T-helper 9 cell (primary cell): ENCODE data around the gene ERGIC2.
"Not testable (repeated sequence)": the region's sequence is repeated elsewhere in the genome, so short reads cannot be mapped to it uniquely, and the experiment has no call there.

Experiments used
- DNase-seq: peaks from one replicate; pipeline ENCODE4 v3.0.0-alpha.2; 2020
- total RNA-seq, 2 donors: gene quantifications; one replicate each; lab custom pipeline; 2026; lab: John Stamatoyannopoulos, UW

Gene ERGIC2, protein sequence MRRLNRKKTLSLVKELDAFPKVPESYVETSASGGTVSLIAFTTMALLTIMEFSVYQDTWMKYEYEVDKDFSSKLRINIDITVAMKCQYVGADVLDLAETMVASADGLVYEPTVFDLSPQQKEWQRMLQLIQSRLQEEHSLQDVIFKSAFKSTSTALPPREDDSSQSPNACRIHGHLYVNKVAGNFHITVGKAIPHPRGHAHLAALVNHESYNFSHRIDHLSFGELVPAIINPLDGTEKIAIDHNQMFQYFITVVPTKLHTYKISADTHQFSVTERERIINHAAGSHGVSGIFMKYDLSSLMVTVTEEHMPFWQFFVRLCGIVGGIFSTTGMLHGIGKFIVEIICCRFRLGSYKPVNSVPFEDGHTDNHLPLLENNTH
- total RNA-seq, result 53.6 to 96.7 reads per million in 2 donors

GRCh38 chr12:29380536-29381523, at the start of gene ERGIC2:
ERGIC2 (minus strand) TSS chr12:29381172; CDS start chr12:29371633, 9,539 bp downstream.
- peak; percentile 78 for DNase-seq

DNA sequence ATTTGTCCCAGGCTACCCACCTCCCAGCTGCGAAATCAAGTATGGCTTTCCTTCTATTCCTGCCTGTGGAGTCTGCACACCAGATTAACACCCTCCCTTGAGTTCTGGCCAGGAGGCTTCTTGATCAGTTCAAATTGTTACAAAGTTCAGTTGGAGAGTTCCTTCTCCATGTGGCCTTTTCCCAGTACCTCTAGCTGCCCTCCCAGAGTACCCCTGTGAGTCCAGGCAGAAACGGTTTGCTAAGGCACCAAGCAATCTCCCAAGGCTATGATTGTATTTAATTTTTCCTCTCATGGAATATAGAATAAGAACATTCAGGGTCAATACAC, 49.7 kb upstream of the ERGIC2 start:
- no peak for DNase-seq

GRCh38 chr12:29429999-29430715, 49.2 kb upstream of the ERGIC2 start:
- DNase-seq, result no peak

DNA sequence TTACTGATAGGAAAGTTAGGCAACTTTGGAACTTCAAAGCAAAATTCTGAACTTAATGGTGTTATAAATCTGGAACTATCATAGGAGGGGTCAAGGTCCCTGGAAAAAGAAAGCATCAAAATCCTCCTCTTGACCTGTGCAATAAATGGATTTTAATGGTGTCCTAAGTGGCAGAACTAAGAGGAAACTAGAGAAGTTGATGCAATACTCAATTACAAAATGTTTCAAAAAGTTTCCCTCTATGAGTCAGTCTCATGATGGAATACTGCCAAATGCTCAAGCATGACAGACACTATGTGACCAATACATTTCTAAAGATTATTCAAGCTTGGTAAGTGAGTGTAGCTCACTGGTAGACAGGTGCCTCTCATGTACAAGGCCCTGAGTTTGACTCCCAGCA, 47.7 kb upstream of the ERGIC2 start:
- no peak for DNase-seq

DNA sequence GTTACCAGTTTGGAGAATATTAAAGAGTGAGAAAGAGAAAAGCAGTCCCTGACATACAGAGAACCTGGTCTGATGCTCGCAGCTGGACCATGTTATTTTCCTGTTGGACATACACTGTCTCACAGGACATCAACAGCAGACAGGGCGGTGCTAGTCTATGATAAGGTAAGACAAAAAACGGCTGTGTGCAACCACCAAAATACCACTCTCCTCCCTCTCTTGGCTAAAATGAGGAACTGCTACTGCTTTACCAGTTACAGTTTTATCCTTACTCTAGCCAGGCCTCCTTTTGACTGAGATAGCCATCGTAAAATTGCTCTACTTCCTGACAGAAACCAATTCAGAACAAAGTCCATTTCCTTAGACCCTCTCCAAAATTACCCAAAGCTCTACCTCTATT, 47.0 kb upstream of the ERGIC2 start:
- DNase-seq, result no peak

DNA sequence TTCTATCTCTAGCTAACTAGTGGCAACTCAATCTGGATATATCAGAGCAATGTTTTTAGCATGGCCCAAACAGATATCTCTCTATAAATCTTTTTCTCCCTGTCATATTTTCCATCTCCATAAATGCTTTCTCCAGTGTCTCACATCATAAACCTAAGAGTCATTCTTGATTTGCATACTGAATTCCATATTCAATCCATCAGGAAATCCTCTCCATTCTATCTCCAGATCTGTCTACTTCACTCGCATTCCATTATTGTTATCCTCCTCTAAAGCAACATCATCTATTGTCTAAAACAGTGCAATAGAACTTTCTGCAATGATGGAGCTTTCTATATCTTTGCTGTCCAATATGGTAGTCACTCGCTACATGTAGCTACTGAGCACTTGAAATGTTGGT, 45.5 kb upstream of the ERGIC2 start:
- no peak for DNase-seq

DNA sequence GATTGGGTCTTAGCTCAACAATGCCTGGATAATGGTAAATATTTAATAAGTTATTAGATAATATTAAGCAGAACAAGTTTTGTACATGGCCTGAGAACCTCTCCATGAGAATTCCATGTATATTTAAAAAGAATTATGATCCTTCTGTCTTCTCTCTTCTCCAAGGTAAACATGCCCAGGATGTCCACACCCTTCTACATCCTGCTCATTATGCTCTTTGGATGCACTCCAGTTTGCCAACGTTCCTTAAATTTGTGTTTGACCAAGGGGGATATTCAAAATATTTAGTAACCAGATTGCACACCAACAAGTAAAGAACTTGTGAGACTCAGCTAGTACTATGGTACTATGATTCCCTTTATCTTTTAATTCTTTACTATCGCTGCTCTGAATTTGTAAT, 44.8 kb upstream of the ERGIC2 start:
- no peak for DNase-seq

- DNase-seq, result no peak
Measured at GRCh38 chr12:29416748-29417147, 35.8 kb upstream of the ERGIC2 start.

DNA sequence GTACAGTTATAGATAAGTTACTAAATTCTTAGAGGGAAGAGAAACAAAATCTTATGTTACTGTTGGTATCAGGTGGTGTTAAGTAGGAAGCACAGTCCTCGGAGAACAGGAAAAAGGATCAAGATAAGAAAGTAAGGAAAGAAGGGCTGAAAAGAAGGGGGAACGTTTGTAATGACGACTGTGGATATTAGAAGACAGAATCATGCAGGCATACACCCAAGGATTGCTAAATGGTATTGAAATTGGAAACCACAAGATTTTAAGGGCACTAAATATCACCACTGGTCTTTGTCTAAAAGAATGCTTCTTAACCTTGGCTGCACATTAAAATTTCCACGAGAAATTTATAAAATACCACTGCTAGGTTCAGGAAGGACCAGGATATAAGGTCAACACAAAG, 34.1 kb upstream of the ERGIC2 start:
- DNase-seq, result no peak

GRCh38 chr12:29414368-29414767, 33.4 kb upstream of the ERGIC2 start:
- no peak for DNase-seq

GRCh38 chr12:29405561-29405960, 24.6 kb upstream of the ERGIC2 start:
- no peak for DNase-seq

- no peak for DNase-seq
Measured at GRCh38 chr12:29403991-29404390, 23.0 kb upstream of the ERGIC2 start.

- no peak for DNase-seq
Measured at GRCh38 chr12:29402437-29402836, 21.5 kb upstream of the ERGIC2 start.

DNA sequence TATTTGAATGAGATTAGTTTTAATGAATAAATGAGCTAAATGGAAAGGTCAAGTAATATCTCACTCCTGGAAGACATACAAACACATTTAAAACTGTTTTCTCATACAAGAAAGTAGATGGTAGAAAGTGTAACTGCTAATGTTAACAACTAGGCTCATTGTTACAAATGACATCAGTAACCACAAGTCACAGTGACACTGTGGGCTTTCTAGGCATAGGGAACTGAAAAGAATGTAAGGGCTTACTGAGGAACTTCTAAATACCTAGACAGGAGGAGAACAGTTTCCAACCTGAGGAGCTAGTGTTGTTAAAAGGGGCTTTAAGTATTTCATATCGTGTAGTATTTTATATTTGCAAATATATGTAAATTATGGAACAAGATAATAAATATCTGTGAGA, 17.5 kb upstream of the ERGIC2 start:
- DNase-seq, result no peak

GRCh38 chr12:29396774-29397173, 15.8 kb upstream of the ERGIC2 start:
- DNase-seq, result no peak

DNA sequence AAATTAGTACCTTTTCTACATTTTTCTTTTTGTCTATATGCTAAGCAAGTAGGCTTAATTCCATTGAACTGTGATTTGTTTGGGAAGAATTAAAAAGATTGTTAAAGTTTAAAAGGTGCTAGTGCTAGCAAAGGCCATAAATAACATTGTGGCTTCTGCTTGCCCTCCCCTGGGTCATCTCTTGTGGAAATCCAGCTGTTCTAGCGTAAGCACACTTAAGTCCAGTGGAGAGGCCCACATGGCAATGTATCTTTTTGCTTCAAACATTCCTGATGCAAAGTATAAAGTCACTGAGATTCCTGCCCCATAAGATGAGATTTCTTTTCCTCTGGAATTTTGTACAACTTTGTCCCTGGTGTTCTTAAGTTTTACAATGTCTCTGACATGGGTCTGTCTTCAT, 14.4 kb upstream of the ERGIC2 start:
- no peak for DNase-seq

DNA sequence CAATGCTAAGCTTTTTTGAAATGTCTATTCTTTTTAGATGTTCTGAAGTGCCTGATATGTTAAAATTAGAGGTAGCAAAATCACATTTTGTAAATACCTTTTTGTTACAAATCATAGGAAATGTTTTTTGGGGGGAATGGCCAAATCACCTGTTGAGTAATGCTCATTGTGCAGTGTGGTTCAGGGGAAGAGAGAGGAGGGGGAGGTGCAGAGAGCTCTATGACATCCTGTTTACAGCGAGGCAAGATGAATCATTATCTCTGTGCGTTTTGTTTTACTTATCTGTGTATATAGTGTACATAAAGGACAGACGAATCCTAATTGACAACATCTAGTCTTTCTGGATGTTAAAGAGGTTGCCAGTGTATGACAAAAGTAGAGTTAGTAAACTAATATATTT, 9.4 kb upstream of the ERGIC2 start:
- not testable (repeated sequence) for DNase-seq

DNA sequence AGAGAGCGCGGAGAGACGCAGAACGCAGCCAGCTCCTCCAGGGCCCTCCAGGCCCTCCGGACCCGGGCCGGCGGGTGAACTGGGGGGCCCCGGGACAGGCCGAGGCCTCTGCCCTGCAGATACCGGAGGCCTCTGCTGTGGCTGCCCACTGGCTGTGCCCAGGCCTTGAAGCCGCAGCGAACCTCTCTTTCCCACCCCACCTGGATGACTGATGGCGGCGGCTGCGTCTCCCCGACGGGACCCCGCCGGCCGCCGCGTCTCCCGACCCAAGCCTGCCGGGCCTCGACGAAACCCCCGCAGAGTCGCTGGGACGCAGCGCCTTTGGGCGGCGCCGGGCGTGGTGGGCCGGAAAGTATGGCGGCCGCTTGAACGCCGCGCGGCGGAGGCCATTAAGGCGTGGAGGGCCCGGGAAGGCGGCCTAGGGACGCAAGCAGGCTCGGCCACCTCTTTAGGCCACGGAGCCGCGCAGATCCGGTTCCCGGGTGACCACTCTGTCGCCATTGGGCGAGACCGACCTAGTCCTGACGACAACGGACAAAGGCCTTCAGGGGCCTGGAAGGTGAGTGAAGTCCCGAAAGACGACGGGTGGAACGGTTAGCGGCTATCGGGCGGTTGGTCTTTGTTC, 8.4 kb upstream of the ERGIC2 start:
- DNase-seq, result no peak

GRCh38 chr12:29386084-29386680, 5.2 kb upstream of the ERGIC2 start:
- not testable (repeated sequence) for DNase-seq

DNA sequence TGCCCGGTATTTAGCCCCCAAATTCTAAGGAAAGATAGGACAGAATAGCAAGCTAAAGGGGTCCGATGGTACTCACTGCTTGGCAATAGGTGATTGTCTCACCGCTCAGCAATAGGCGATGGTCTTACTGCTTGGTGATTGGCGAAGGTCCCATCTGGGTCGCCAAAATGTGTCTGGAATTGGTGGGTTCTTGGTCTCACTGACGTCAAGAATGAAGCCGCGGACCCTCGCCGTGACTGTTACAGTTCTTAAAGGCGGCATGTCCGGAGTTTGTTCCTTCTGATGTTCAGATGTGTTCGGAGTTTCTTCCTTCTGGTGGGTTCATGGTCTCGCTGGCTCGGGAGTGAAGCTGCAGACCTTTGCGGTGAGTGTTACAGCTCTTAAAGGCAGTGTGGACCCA, 4.2 kb upstream of the ERGIC2 start:
- not testable (repeated sequence) for DNase-seq

GRCh38 chr12:29382251-29382650, 1.3 kb upstream of the ERGIC2 start:
- no peak for DNase-seq

DNA sequence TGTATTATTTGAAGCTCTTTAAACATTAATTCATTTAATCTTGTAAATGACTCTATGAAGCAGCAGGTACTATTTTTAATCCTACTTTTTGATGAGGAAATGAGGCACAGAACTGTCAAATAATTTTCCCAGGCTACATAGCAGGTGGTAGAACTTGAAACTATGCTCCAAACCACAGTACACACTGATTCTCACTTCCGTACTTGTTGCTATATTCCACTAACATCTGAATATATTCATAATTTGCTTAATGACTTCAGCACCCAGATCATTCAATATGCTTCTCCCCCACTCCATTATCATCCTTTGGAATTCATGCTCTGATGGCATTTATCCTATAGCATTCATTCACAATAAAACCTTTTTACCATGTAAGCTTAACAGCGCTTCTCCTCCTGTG, 4.9 kb downstream of the ERGIC2 start:
- no peak for DNase-seq
